LNCAP (cell line): Measurements from ENCODE around the gene SRPK3.

ENCODE experiments used
- CTCF ChIP-seq: fragments of 450-650 bp; IDR thresholded peaks from 2 replicates; pipeline ENCODE4 v1.5.1; 2017; ENCODE audit warnings: mild to moderate bottlenecking

SRPK3 gene

GRCh38 chrX:153794897-153795816 is 14.3 kb downstream of the SRPK3 start:
- TF ChIP-seq CTCF, result no peak

GRCh38 chrX:153797415-153798015 is 16.7 kb downstream of the SRPK3 start:
- TF ChIP-seq CTCF, result no peak

- TF ChIP-seq CTCF, result no peak
These were observed 18.5 kb downstream of the SRPK3 start for GRCh38 chrX:153799326-153799725.

- no peak for TF ChIP-seq CTCF
These were observed 19.4 kb downstream of the SRPK3 start for GRCh38 chrX:153800177-153800722.

- no peak for TF ChIP-seq CTCF
These were observed 19.9 kb downstream of the SRPK3 start for GRCh38 chrX:153800746-153801145.

- TF ChIP-seq CTCF, result no peak
These were observed 20.8 kb downstream of the SRPK3 start for GRCh38 chrX:153801669-153802068.

GRCh38 chrX:153802513-153803045 is 21.7 kb downstream of the SRPK3 start:
- TF ChIP-seq CTCF, result no peak
